GM18858 (cell line): ENCODE data around the gene AADAT.
"Not testable (repeated sequence)": the region's sequence is repeated elsewhere in the genome, so short reads cannot be mapped to it uniquely, and the experiment has no call there.

ENCODE experiments used
- ATAC-seq: cut with Tn5 transposase; IDR thresholded peaks from one replicate; pipeline ENCODE4 v1.9.1; 2021; ENCODE audit not compliant: unreplicated experiment

The AADAT gene

GRCh38 chr4:170090352-170091052, 746 bp upstream of the AADAT start:
- ATAC-seq, result no peak

GRCh38 chr4:170089274-170089667, 485 bp downstream of the AADAT start:
- no peak for ATAC-seq

GRCh38 chr4:170088716-170089115, 1.0 kb downstream of the AADAT start:
- no peak for ATAC-seq

- ATAC-seq, result no peak
Measured at GRCh38 chr4:170087163-170087700, 2.5 kb downstream of the AADAT start.

- ATAC-seq, result no peak
Measured at GRCh38 chr4:170083541-170083940, 6.2 kb downstream of the AADAT start.

- no peak for ATAC-seq
Measured at GRCh38 chr4:170080496-170080895, 9.3 kb downstream of the AADAT start.

- no peak for ATAC-seq
Measured at GRCh38 chr4:170079981-170080380, 9.8 kb downstream of the AADAT start.

GRCh38 chr4:170071196-170071595, 18.6 kb downstream of the AADAT start:
- ATAC-seq, result no peak

- ATAC-seq, result no peak
Measured at GRCh38 chr4:170068438-170069128, 21.2 kb downstream of the AADAT start.

- no peak for ATAC-seq
Measured at GRCh38 chr4:170059421-170059820, 30.3 kb downstream of the AADAT start.

GRCh38 chr4:170058826-170059225, 30.9 kb downstream of the AADAT start:
- ATAC-seq, result no peak

- ATAC-seq, result no peak
Measured at GRCh38 chr4:170057866-170058265, 31.9 kb downstream of the AADAT start.

GRCh38 chr4:170052919-170053318, 36.8 kb downstream of the AADAT start:
- ATAC-seq, result no peak

- no peak for ATAC-seq
Measured at GRCh38 chr4:170051402-170051801, 38.4 kb downstream of the AADAT start.

- no peak for ATAC-seq
Measured at GRCh38 chr4:170049766-170050165, 40.0 kb downstream of the AADAT start.

- no peak for ATAC-seq
Measured at GRCh38 chr4:170047771-170048354, 41.9 kb downstream of the AADAT start.

- not testable (repeated sequence) for ATAC-seq
Measured at GRCh38 chr4:170046156-170046555, 43.6 kb downstream of the AADAT start.

- no peak for ATAC-seq
Measured at GRCh38 chr4:170040031-170040680, 49.6 kb downstream of the AADAT start.

GRCh38 chr4:170038769-170039168, 51.0 kb downstream of the AADAT start:
- ATAC-seq, result no peak

- no peak for ATAC-seq
Measured at GRCh38 chr4:170038232-170038631, 51.5 kb downstream of the AADAT start.

GRCh38 chr4:170037481-170037880, 52.3 kb downstream of the AADAT start:
- ATAC-seq, result no peak
